NCI-H1417 treated with DMSO at 0.1 percent for 48 hours (cell line): ENCODE data around the gene ZMYM3.
"Not testable (repeated sequence)": the region's sequence is repeated elsewhere in the genome, so short reads cannot be mapped to it uniquely, and the experiment has no call there.

ENCODE experiments used
- DNase-seq: peaks from one replicate; lab custom pipeline; 2025; lab: John Stamatoyannopoulos, UW

ZMYM3 gene

DNA sequence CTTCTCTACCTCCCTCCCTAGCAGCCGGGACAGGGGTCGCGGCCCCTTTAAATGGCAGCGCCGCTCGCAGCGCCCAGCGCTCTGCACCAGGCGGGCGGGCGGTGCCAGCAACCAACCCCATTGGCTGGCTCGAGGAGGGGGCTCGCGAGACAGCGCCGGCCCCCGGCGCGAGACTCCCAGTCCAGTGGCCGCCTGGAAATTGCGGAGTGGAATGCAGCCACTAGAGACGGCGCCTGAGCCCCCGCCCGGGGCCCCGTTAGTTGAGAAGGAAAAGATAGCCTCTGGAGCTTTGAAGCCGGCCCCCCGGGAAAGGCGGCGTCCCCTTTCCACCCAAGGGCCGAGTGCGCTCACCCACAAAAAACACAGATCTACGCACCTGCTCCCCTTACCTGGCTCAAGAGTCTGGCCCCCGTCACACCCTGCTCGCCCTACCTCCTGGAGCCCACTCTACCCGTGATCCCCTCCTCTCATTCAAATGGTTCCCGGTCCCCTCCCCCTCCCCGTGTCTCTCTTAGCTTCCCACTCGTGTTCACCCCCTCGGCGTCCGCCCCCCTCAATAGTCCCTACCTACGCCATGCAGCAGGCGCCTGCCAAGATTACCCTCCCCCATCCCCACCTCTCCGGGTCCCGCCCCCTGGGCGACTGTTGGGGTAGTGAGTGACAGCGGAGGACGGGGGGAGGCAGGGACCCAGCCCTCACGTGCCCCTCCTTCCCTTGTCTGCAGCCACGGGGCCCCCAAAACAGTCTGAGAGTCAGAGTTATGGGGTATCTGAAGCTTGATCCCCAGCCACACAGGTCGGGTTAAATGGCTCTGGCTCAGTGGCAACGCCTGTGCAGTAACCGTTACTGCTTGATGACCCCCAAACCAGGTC is at the start of gene ZMYM3:
ZMYM3 (minus strand) TSS at position 49 of the 872 bp plus-strand sequence. CDS start 885 bp downstream, outside the sequence.
- peak; percentile 57 for DNase-seq

DNA sequence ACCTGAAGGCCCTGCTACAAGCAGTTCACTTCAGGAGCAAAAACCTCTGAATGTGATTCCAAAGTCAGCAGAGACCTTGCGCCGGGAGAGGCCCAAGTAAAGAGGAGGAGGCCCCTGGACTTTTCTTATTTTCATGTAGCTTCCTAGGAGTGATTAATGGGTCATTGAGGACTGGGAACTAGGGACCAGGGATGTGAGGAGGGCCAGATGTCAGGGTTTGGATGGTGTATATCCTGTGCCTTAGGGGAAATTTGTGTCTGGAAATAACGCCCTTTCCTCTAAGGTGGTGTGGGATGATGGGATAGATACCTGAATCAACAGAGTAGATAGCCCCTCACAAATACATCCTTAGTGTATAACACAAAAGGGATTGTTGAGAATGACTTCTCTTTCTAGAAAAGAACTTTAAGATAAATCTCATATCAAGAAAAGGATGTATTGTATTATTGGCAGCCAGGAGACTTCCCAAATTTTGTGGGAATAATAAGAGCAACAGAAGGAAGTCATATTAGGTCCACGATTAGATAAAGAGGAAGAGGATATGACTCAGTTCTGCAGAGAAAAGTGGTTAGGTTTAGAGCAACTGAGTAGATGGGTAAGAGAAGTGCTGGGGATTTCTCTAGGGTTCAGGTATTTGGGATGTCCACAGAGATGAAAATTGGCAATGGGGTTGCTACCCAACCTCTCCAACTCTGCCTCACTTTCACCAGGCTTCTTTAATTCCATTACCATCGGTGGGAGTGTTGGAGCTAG is 48.7 kb upstream of the ZMYM3 start:
- DNase-seq: no peak

DNA sequence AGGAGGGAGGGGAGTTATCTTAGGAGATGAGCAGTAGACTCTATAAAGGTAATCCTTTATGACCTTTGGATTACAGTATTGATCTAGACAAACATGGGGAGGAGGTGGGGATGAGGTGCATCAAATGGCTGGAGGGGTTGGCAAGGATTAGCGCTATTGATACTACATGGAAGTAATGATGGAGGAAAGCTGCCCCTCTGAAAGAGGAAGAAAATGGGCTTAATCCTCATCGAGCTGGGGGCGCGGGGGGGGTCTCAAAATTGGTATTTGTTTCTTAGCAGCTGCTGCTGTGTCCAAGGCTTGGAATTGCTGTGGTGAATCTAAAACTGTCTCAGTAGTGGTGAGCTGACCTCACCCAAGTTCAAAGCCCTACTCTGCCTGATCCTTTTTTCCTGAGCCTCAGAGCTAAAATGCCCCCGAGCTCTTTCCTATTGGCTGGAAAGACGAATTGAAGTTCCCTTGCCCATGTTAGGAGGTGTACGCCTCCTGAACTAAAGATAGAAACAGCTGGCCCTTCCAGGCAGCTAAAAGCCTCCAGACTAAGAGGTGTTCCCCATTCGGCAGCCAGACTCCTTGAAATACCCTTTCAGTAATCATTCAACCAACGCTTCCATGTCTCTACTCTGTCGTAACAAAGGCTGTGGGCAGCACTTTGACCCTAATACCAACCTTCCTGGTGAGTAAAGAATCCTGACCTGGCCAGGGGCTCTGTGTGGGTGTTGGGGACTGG is 47.4 kb upstream of the ZMYM3 start, which contains the start of gene ITGB1BP2:
ITGB1BP2 (plus strand) TSS at position 556 of the 730 bp plus-strand sequence; CDS start at position 613, 57 bp downstream.
- DNase-seq: no peak

DNA sequence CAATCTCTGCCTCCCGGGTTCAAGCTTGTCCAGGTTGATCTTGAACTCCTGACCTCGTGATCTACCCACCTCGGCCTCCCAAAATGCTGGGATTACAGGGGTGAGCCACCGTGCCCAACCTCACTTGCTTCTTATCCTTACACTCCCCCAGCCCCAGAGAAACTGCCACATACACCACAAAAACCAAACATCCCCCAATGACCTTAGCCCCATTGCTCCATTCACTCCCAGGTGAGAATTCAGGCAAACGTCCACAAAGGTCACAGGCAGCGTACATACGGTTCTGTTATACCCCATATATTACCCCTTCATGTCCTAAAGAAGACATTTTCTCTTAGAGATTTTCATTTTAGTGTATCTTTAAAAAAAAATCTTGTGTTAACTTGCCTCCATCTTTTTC is 46.6 kb upstream of the ZMYM3 start:
- not testable (repeated sequence) for DNase-seq

DNA sequence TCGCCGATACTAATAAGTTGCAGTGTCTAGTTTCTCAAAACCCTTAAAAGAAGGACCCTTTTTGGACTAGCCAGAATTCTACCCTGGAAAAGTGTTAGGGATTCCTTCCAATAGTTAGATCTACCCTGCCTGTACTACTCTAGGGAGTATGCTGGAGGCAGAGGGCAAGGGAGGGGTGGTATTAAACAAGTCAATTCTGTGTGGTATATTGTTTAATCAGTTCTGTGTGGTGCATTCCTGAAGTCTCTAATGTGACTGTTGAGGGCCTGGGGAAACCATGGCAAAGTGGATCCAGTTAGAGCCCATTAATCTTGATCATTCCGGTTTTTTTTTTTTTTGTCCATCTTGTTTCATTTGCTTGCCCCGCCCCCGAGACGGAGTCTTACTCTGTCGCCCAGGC is 46.1 kb upstream of the ZMYM3 start:
- DNase-seq: not testable (repeated sequence)

DNA sequence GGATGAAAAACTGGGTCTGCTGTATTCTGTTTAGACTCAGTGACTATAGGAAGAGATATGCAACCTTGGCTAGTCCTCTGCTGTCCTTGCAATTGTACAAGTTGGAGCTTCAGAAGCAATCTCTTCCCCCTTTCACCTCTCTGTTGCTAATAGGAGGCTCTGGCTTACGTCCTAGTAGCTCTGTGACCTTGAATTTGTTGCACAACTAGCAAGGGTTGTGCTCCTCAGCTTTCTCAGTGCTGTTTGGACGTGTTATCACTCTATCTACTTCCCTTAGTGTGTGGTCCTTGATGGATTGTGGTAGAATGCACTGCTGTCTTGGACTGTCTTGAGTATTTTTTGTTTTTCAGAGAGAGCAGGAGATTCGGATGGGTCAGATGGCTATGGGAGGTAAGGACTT is 44.2 kb upstream of the ZMYM3 start:
- no peak for DNase-seq

DNA sequence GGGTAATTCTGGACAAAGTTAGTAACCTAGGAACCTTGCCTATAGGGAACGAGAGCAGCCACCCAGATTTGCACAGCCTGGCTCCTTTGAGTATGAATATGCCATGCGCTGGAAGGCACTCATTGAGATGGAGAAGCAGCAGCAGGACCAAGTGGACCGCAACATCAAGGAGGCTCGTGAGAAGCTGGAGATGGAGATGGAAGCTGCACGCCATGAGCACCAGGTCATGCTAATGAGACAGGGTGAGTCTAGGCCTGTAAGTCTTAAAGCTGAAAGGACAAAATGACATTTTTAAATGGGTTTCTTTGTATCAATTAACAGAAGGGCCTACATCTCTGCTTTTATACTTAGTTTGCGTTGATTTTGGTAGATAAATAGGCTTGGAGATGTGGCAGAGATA is 42.9 kb upstream of the ZMYM3 start:
- no peak for DNase-seq

DNA sequence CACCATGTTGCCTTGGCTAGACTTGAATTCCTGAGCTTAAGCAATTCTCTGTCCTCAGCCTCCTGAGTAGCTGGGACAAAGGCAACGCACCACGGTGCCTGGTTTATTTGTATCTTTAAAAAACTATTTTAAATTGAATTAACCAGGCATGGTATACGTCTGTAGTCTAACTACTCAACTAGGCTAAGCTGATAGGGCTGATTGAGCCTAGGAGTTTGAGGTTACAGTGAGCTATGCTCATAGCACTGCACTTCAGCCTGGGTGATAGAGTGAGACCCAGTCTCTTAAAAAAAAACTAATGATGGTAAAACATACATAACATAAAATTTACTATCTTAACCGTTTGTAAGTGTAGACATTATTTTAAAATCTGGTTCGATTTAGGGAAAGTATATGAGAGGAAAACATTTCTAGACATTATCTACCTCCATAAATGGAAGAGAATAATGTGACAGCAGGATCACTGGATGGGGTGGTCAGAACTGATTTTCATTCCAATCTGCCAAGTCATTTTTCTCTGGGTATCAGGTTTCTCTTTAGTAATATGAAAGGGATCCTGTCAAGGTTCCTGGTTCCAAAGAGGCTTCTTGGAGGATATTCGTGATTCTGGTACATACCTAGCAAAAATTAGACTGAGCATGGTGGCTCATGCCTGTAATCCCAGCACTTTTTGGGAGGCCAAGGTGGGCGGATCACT is 38.9 kb upstream of the ZMYM3 start:
- no peak for DNase-seq

DNA sequence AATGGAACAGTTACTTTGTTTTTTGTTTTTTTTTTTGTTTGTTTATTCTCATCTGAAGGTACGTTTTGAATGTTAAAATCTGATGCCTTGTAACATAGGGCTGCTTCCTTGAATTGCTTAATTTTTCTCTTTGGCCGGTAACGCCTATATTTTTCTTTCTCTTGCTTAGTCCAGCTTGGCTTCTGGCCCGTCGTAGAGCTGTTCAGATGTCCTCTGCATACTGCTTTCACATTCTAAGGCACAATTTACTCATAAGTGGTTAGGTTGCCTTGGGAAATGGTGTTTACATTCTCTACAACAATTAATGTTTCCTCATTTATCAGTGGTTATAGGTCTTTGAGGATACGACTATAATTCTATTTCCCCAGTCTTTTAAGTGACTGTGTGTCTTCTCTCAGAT is 37.4 kb upstream of the ZMYM3 start:
- no peak for DNase-seq

DNA sequence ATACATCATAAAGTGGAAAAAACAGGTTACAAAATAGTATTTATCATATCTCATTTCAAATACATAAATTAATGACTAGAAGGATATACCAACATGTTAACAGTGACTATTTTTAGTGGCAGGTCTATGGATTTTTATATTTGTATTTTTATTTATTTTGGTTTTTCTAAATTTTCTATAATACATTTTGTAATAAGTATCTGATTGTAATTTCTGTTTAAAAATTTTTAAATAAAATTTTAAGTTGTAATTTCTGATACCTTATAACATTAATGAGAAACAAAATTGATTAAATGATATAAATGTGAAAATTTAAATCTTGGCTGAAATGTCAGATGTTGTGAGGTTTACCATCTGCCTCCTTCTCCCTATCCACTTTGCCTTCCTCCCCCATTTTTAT is 32.0 kb upstream of the ZMYM3 start:
- DNase-seq: no peak

DNA sequence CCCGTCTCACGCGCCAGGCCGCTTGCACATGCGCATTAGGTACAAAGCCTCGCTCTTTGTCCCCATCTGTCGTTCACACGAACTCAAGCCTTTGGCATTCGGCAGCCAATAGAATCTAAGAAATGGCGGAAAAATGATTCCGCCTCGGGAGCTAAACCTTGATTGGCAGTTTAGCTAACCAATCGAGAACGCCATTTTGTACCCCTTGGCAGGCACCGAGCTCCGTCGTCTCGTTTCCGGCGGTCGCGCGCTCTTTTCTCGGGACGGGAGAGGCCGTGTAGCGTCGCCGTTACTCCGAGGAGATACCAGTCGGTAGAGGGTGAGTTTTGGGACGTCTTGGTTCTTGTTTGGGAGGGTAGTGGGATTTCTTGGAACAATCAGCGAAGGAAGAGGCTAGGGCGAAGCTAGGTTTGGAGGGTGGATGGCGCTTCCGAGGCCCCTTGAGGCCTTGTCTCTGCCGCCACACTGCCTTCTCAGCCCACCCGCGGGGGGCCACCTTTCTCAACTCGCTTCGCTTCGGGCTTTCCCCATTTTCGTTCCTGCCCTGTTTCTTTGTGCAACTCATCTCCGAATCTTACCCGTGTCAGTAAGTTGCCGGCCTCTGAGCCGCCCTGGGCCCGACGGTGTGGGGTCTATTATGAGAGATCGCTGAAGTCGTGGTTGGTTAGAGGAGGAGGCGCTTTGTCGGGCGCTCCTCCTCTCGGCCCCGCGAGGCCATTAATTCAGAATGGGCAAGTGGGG is 29.6 kb upstream of the ZMYM3 start, which contains the start of gene NONO:
NONO (plus strand) TSS at position 233 of the 741 bp plus-strand sequence. CDS start 7,003 bp downstream, outside the sequence.
- peak; percentile 89 for DNase-seq

DNA sequence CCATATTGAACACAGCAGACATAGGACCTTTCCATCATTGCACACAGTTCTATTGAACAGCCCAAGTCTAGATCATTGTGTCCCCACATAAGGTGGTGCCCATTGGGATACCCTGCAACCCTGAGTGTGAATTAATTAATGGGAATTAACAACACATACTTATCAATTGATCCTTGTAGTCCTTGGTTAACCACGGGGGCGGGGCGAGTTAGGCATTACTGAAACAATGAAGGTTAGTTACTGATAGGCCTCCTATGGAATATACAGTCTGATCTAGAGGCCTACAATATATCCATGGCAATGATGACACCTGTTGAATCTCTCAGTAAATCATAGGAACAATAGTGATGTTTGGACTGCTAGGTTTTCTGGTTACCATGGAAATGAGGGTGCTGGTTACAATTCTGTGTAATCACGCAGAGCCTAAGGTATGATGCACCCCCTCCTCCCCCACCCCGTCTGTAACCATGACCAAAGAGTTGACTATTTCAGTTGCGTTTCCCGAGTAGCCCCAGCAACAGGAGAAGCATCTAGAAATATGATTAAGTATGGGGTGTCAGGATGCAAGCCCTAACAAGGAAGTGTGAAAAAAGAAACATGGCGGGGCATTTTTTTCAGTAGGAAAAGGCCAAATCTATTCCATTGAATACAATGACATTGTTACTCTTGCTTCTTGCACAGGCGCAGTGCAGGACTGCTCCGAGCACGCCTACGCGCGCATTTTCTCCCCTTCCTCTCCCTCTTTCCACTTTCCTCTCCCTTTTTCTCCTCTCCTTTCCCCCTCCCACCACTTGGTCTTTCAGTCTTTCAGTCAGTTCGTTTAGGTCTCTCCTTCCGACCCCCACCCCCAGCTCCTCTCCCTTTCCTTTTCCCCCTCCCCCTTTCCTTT is 28.8 kb upstream of the ZMYM3 start:
- DNase-seq: no peak

DNA sequence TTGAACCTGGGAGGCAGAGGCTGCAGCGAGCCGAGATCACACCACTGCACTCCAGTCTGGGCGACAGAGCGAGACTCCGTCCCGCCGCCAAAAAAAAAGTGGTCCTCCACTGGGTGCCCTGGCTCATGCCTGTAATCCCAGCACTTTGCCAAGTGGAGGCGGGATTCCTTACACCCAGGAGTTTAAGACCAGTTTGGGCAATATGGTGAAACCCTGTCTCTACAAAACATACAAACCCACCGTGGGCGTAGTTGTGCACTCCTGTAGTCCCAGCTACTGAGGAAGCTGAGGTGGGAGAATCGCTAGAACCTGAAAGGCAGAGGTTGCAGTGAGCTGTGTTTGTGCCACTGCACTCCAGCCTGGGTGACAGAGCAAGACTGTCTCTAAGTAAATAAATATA is 27.4 kb upstream of the ZMYM3 start:
- DNase-seq: not testable (repeated sequence)

DNA sequence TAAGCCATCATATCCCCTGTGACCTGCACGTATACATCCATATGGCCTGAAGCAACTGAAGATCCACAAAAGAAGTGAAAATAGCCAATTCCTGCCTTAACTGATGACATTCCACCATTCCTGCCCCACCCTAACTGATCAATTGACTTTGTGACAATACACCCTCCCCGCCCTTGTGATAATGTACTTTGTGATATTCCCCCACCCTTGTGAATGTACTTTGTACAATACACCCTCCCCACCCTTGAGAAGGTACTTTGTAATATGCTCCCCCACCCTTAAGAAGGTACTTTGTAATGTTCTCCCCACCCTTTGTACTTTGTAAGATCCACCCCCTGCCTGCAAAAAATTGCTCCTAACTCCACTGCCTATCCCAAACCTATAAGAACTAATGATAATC is 18.4 kb upstream of the ZMYM3 start:
- not testable (repeated sequence) for DNase-seq

DNA sequence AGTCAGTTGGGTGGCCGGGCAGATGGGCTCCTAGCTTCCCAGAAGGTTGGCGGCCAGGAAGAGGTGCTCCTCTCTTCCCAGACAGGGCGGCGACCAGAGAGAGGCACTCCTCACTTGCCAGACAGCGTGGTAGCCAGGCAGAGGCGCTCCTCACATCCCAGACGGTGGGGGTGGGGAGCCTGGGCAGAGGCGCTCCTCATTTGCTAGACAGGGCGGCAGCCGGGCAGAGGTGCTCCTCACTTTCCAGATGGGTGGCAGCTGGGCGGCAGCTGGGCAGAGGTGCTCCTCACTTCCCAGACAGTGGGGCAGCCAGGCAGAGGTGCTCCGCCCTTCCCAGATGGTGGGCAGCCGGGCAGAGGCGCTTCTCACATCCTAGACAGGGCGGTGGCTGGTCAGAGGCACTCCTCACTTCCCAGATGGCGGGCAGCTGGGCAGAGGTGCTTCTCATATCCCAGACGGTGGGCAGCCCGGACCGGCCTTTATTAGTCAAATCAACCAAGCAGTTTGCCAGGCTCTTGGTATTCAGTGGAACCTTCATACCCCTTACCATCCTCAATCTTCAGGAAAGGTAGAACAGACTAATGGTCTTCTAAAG is 16.0 kb upstream of the ZMYM3 start:
- DNase-seq: no peak

DNA sequence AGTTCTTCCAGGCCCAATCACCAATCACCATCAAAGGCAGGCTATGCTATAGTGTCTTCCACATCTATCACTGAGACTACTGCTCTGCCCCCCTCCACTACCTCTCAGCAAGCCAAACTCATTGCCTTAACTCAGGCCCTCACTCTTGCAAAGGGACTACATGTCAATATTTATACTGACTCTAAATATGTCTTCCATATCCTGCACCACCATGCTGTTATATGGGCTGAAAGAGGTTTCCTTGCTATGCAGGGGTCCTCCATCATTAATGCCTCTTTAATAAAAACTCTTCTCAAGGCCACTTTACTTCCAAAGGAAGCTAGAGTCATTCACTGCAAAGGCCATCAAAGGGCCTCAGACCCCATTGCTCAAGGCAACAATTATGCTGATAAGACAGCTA is 14.7 kb upstream of the ZMYM3 start:
- DNase-seq: not testable (repeated sequence)

DNA sequence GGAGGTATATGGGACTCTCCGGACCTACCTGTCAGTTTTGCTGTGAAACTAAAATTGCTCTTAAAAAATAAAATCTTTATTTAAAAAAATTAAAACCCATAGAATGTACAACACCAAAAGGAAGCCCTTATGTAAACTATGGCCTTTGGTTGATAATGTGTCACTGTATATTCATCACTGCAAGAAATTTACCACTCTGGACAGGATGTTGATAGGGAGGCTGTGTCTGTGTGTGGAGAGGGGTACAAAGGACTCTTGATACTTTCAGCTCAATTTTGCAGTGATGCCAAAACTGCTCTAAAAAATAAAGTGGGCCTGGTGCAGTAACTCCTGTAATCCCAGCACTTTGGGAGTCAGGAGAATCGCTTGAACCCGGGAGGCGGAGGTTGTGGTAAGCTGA is 2.9 kb upstream of the ZMYM3 start:
- no peak for DNase-seq

DNA sequence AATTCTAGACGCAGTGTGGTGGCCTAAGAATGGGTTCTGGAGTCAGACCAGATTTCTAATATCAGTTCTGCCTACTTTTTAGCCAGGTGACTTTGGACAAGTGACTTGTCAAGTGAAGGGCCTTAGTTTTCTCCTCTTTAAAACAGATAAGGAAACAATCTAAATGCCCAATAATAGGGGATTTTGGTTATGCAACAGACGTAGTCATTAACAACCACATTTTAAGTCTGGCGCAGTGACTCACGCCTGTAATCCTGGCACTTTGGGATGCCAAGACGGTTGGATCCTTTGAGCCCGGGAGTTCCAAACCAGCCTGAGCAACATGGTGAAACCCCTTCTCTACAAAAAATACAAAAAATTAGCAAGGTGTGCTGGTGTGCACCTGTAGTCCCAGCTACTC is 2.1 kb upstream of the ZMYM3 start:
- no peak for DNase-seq
